ENCODE measurements around the gene TOR4A. TPM values are rescaled to one million over a fixed set of nuclear protein-coding genes. Genes with fewer than 3 reads are reported as not detected.

Gene TOR4A
- total RNA-seq, 2 experiments from 2014 or later: 0.67 to 0.80 TPM

DNA sequence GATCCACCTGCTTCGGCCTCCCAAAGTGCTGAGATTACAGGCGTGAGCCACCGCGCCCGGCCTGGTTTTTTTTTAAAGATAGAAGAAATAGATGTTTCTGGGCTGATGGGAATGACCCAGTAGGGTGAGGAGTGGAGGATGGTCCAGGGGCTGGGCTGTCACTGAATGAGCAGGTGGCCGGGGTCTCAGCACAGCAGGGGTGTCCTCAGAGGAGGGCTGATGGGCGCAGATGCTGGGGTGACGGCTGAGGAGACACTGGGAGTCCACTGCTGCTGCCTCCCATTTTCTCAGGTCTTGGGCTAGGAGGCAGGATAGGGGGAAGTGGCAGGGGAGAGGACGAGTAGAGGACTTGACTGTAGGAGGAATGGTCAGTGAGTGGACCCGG is 2.3 kb upstream of the TOR4A start:
- ChIA-PET POLR2A (no interaction called here), CTCF (no interaction called here)
- peaks cover 7 to 9% of the 10 kb centered on the region in 2 experiments for H3K27me3 ChIP-seq (ENCODE audit: control insufficient read depth in 1 of 2, insufficient read depth in 2 of 2, low read length in 2 of 2)
- Mint-ChIP-seq H3K27me3 (peaks cover 7% of the 10 kb centered on the region), H3K36me3 (ENCODE audit: low read depth) (peaks cover 6% of the 10 kb centered on the region), H3K4me3 (no peak overlapping the region), H3K4me1 (ENCODE audit: low read depth) (peaks cover 23% of the 10 kb centered on the region), H3K9me3 (no peaks in the 10 kb centered on the region), H3K27ac (no peak overlapping the region)
- intact Hi-C loops (cut with DNase I, micrococcal nuclease): no loop called here
- no peak for ATAC-seq (ENCODE audit: poor library complexity)
- H3K4me3 ChIP-seq (ENCODE audit: low read length): no peak overlapping the region
- H3K9me3 ChIP-seq (ENCODE audit: control insufficient read depth in 1 of 2, insufficient read depth in 1 of 2, low read length in 2 of 2): no peaks in the 10 kb centered on the region
- DNase-seq: peak in 1 of 14 experiments; percentile 31
- peaks cover 41% of the 10 kb centered on the region for H3K4me1 ChIP-seq (ENCODE audit: insufficient read depth, low read length)
- TF ChIP-seq, protein P1, sequence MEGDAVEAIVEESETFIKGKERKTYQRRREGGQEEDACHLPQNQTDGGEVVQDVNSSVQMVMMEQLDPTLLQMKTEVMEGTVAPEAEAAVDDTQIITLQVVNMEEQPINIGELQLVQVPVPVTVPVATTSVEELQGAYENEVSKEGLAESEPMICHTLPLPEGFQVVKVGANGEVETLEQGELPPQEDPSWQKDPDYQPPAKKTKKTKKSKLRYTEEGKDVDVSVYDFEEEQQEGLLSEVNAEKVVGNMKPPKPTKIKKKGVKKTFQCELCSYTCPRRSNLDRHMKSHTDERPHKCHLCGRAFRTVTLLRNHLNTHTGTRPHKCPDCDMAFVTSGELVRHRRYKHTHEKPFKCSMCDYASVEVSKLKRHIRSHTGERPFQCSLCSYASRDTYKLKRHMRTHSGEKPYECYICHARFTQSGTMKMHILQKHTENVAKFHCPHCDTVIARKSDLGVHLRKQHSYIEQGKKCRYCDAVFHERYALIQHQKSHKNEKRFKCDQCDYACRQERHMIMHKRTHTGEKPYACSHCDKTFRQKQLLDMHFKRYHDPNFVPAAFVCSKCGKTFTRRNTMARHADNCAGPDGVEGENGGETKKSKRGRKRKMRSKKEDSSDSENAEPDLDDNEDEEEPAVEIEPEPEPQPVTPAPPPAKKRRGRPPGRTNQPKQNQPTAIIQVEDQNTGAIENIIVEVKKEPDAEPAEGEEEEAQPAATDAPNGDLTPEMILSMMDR (IDR thresholded peaks at IDR 0.05): no peak
- no peak overlapping the region for H3K27ac ChIP-seq (ENCODE audit: low read depth in 1 of 2, low read length in 2 of 2)
- H3K36me3 ChIP-seq (ENCODE audit: insufficient read depth, low read length): peaks cover 15% of the 10 kb centered on the region

DNA sequence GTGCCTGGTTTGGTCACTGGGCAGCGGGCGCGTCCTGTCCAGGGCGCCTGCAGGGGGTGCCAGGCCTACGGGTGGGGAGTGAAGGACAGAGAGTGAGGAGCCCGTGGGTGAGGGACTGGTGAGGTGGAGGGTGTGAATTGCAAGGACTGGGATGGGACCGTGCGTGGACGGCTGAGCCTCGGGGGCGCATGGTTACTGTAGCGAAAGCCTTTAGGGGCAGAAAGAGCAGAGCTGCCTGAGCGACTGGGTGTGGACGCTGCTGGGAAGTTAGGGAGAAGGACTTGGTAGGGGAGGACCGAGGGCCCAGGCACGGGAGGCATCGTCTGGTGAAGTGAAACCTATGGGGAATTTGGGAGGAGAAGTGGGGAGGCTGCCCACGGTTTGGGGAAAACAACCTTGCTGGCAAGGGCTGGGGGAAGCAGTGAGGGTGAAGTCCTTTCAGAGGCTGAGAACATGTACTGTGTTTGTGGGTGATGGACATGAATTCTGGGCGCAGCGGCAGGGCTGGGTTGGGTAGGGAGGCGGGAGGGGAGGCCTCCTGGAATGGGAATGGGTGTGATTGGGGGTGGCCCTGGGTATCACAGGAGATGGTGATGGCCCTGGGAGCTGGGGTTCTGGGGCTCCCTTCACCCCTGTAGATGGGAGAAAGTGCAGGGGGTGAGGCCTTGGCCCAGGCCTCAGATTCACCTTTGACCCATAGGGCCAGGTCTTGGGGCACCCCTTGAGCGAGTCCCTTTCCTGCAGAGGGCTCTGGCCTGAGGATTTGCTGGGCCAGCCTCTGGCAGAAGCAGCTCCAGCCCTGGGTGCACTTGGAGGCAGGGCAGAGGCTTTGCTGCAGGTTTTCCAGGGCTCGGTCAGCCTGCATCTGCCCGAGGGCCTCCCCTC is 1.7 kb upstream of the TOR4A start:
- no peak overlapping the region for H3K27ac ChIP-seq (ENCODE audit: low read depth in 1 of 2, low read length in 2 of 2)
- CTCF ChIA-PET: no interaction called here
- TF ChIP-seq, protein P1 (IDR thresholded peaks at IDR 0.05): no peak
- peaks cover 9 to 11% of the 10 kb centered on the region in 2 experiments for H3K27me3 ChIP-seq (ENCODE audit: control insufficient read depth in 1 of 2, insufficient read depth in 2 of 2, low read length in 2 of 2)
- POLR2A ChIA-PET: interaction anchor here (2.0 kb wide), 1 partner anchor 26 kb away, joined by 6 read pairs; the partner anchor contains the start of gene NRARP
- H3K4me1 ChIP-seq (ENCODE audit: insufficient read depth, low read length): peaks cover 44% of the 10 kb centered on the region
- H3K9me3 ChIP-seq (ENCODE audit: control insufficient read depth in 1 of 2, insufficient read depth in 1 of 2, low read length in 2 of 2): no peaks in the 10 kb centered on the region
- peaks cover 15% of the 10 kb centered on the region for H3K36me3 ChIP-seq (ENCODE audit: insufficient read depth, low read length)
- intact Hi-C loops (cut with DNase I, micrococcal nuclease): no loop called here
- H3K9me3 Mint-ChIP-seq: no peaks in the 10 kb centered on the region
- H3K27me3 Mint-ChIP-seq: peaks cover 7% of the 10 kb centered on the region
- ATAC-seq (ENCODE audit: poor library complexity): no peak
- DNase-seq: peak in 1 of 14 experiments; percentile 30
- no peak overlapping the region for H3K4me3 ChIP-seq (ENCODE audit: low read length)
- no peak overlapping the region for H3K4me3 Mint-ChIP-seq
- no peak overlapping the region for H3K27ac Mint-ChIP-seq
- peaks cover 23% of the 10 kb centered on the region for H3K4me1 Mint-ChIP-seq (ENCODE audit: low read depth)
- H3K36me3 Mint-ChIP-seq (ENCODE audit: low read depth): peaks cover 6% of the 10 kb centered on the region

DNA sequence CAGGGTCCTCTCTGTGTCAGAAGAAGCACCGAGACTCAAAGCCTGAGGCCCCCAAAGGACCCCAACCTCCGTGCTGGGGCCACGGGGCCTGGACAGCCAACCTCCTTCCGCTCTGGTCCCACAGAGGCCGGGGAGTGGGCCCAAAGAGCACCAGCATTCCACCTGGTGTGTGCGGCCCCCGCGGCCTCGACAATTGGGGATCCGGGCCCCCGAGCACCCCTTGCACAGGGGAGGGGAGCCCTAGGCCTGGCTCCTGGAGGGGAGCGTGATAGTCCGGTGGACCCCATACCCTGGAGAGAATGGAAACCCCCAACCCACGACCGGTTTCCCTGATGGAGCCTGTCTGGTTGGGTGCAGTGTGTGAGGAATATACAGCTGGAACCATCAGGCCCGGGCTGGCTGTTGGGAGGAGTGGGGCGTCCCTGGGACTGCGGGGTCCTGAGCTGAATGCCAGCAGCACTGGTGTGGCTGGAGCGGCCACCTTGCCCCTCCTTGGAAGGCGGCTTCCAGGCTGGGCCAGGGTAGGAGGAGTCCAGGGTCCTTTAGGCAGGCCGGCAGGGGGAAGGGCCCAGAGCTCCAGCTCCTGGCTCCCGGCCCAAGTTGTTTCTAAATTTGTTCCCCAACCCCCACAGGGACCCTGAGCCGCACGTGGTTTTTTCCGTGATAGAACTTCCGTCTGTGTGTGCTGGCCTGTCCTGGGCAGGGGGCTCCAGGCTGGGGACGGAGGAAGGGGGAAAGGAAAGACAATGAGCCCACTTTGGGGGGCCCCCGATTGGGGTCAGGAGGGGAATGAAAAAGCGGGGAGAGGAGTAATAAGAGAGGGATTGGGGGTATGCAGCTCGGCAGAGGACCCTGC is 825 bp upstream of the TOR4A start:
- H3K4me3 ChIP-seq (ENCODE audit: low read length): peak overlapping the region; percentile 70
- DNase-seq (peak in 1 of 14 experiments; percentile 19), ATAC-seq (ENCODE audit: poor library complexity) (no peak)
- H3K9me3 Mint-ChIP-seq: no peaks in the 10 kb centered on the region
- no peak overlapping the region for H3K27ac ChIP-seq (ENCODE audit: low read depth in 1 of 2, low read length in 2 of 2)
- no peaks in the 10 kb centered on the region for H3K9me3 ChIP-seq (ENCODE audit: control insufficient read depth in 1 of 2, insufficient read depth in 1 of 2, low read length in 2 of 2)
- H3K27me3 Mint-ChIP-seq: peaks cover 7% of the 10 kb centered on the region
- no peaks in the 10 kb centered on the region for H3K36me3 Mint-ChIP-seq (ENCODE audit: low read depth)
- H3K4me1 Mint-ChIP-seq (ENCODE audit: low read depth): peaks cover 15% of the 10 kb centered on the region
- peaks cover 9 to 11% of the 10 kb centered on the region in 2 experiments for H3K27me3 ChIP-seq (ENCODE audit: control insufficient read depth in 1 of 2, insufficient read depth in 2 of 2, low read length in 2 of 2)
- ChIA-PET POLR2A (interaction anchor here (0.7 to 2.0 kb wide), 2 partner anchors 25 to 27 kb away, joined by 3 to 6 read pairs; partner anchors contain the start of gene NRARP), CTCF (no interaction called here)
- H3K4me1 ChIP-seq (ENCODE audit: insufficient read depth, low read length): peaks cover 35% of the 10 kb centered on the region
- no peak overlapping the region for H3K27ac Mint-ChIP-seq
- TF ChIP-seq, protein P1 (IDR thresholded peaks at IDR 0.05): no peak
- peak overlapping the region; percentile 62 for H3K4me3 Mint-ChIP-seq
- H3K36me3 ChIP-seq (ENCODE audit: insufficient read depth, low read length): peaks cover 15% of the 10 kb centered on the region
- intact Hi-C loops (cut with DNase I, micrococcal nuclease): no loop called here

Data from CD4-positive, alpha-beta T cell (primary cell).